BE2C (cell line): ENCODE data around the gene OR5M8.

Experiments used
- DNase-seq: peaks from one replicate; pipeline ENCODE4 v3.0.0-alpha.2; 2020
- H3K27me3 ChIP-seq: fragments of 250-450 bp; sonication (Bioruptor Pico); 2 replicates; pipeline ENCODE4 v1.5.1; 2020; ENCODE audit warnings: mild to moderate bottlenecking
- H3K36me3 ChIP-seq: fragments of 250-450 bp; sonication (Bioruptor Pico); 2 replicates; pipeline ENCODE4 v1.5.1; 2020; ENCODE audit warnings: mild to moderate bottlenecking
- H3K4me1 ChIP-seq: fragments of 250-450 bp; sonication (Bioruptor Pico); 2 replicates; pipeline ENCODE4 v1.5.1; 2020
- H3K4me3 ChIP-seq: 2 replicates; pipeline ENCODE4 v1.5.1; 2011; ENCODE audit warnings: low read depth, low read length
- H3K9me3 ChIP-seq: fragments of 250-450 bp; sonication (Bioruptor Pico); 2 replicates; pipeline ENCODE4 v1.5.1; 2020
- TF ChIP-seq, protein P1 (sequence below): IDR thresholded peaks from 2 replicates; pipeline ENCODE4 v1.5.1; 2012; ENCODE audit warnings: mild to moderate bottlenecking, low read depth, low read length

Gene OR5M8

DNA sequence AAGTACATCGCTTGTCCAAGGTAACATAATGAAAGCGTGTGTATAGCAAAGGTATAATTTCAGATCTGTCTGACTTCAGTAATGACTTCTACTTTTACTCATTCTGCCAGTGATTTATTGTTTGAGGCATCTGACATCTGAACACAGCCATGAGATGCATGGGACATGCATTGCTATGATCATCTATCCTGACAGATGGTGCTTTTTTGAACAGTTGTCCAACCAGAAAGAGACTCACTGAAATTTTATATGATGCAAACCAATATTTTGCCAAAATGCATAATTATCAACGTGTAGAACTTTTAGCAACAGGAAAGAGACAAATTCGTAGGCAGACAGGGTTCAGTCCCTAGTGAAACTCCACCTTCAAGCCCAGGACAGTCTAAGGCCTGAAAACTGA, 37.6 kb downstream of the OR5M8 start:
- H3K36me3 ChIP-seq, result no peaks in the 10 kb centered on the region
- H3K27me3 ChIP-seq, result no peaks in the 10 kb centered on the region
- no peak for DNase-seq
- TF ChIP-seq, protein P1, sequence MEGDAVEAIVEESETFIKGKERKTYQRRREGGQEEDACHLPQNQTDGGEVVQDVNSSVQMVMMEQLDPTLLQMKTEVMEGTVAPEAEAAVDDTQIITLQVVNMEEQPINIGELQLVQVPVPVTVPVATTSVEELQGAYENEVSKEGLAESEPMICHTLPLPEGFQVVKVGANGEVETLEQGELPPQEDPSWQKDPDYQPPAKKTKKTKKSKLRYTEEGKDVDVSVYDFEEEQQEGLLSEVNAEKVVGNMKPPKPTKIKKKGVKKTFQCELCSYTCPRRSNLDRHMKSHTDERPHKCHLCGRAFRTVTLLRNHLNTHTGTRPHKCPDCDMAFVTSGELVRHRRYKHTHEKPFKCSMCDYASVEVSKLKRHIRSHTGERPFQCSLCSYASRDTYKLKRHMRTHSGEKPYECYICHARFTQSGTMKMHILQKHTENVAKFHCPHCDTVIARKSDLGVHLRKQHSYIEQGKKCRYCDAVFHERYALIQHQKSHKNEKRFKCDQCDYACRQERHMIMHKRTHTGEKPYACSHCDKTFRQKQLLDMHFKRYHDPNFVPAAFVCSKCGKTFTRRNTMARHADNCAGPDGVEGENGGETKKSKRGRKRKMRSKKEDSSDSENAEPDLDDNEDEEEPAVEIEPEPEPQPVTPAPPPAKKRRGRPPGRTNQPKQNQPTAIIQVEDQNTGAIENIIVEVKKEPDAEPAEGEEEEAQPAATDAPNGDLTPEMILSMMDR, result no peak
- no peaks in the 10 kb centered on the region for H3K9me3 ChIP-seq
- H3K4me3 ChIP-seq, result no peak overlapping the region
- H3K4me1 ChIP-seq, result no peaks in the 10 kb centered on the region
